Endothelial cell of umbilical vein (primary cell): ENCODE results near the gene FOXD2. TPM values are rescaled to one million over a fixed set of nuclear protein-coding genes. Genes with fewer than 3 reads are reported as not detected.

Experiments
- BruUV-seq: library from RNA; stranded (reverse); fragments of 400-500 nt; replicated peaks from 2 replicates; lab custom pipeline; 2021; lab: Mats Ljungman, UMichigan
- CTCF ChIA-PET: fragments of 300-600, 350-600 bp; sonication (Branson Sonifier 250); formaldehyde crosslinking; loops from one replicate; lab custom pipeline; 2021; ENCODE audit warnings: antibody characterized with exemption, inconsistent platforms; lab: Charles Lee
- POLR2A ChIA-PET: fragments of 300-600, 350-600 bp; sonication (Branson Sonifier 250); formaldehyde crosslinking; loops from one replicate; lab custom pipeline; 2021; ENCODE audit warnings: antibody characterized with exemption, inconsistent platforms; lab: Charles Lee
- DNase-seq: peaks from one replicate; pipeline ENCODE4 v3.0.0-alpha.2; 2011; ENCODE audit warnings: low read depth, low spot score
- FAIRE-seq: peaks from 2 replicates; lab custom pipeline; 2011; peaks lifted over from hg19 to GRCh38; lab: Jason Lieb, UNC
- H2AFZ ChIP-seq: 2 replicates; pipeline ENCODE4 v1.6.0; 2012; ENCODE audit warnings: low read depth, low read length, control low read depth, inconsistent platforms
- H3K27ac ChIP-seq: 2 replicates; pipeline ENCODE4 v1.5.1; 2011; ENCODE audit warnings: low read depth, mild to moderate bottlenecking, control low read depth, low read length, moderate library complexity; ENCODE audit not compliant: insufficient read depth
- H3K27me3 ChIP-seq, 2 experiments: 2 replicates each; pipeline versions ENCODE4 v1.6.0 to v1.6.1; 2011; ENCODE audit warnings: low read length in 2 of 2, mixed read lengths in 1 of 2; ENCODE audit not compliant: control insufficient read depth in 2 of 2, insufficient read depth in 2 of 2
- H3K36me3 ChIP-seq, 2 experiments: 2 replicates in 1 of 2; 3 replicates in 1 of 2; pipeline ENCODE4 v1.5.1; 2011; ENCODE audit warnings: low read length in 2 of 2, mild to moderate bottlenecking in 1 of 2, moderate library complexity in 1 of 2; ENCODE audit not compliant: control insufficient read depth in 2 of 2, insufficient read depth in 2 of 2; ENCODE audit errors: extremely low read depth in 1 of 2
- H3K4me1 ChIP-seq: 3 replicates; pipeline ENCODE4 v1.5.1; 2011; ENCODE audit warnings: mild to moderate bottlenecking, low read length; ENCODE audit not compliant: control insufficient read depth, insufficient read depth; ENCODE audit errors: extremely low read depth
- H3K4me2 ChIP-seq: 2 replicates; pipeline ENCODE4 v1.6.1; 2011; ENCODE audit warnings: low read length, control low read depth, mixed read lengths; ENCODE audit not compliant: insufficient read depth
- H3K4me3 ChIP-seq, 3 experiments: fragments of 200-600 bp in 1 of 3; sonication (generic), shearing (Covaris generic) in 1 of 3; replicated peaks in 1 of 3; 2 replicates each; pipeline ENCODE4 v1.5.1; 2011 to 2016; ENCODE audit warnings: control low read depth in 3 of 3, low read length in 3 of 3, mild to moderate bottlenecking in 2 of 3, inconsistent platforms in 1 of 3, low read depth in 1 of 3, moderate library complexity in 1 of 3; ENCODE audit not compliant: insufficient read depth in 1 of 3
- H3K79me2 ChIP-seq: 2 replicates; pipeline ENCODE4 v1.6.0; 2012; ENCODE audit warnings: low read length, inconsistent platforms; ENCODE audit not compliant: control insufficient read depth, insufficient read depth
- H3K9ac ChIP-seq: replicated peaks from 2 replicates; pipeline ENCODE3; 2011; ENCODE audit warnings: low read length, control low read depth; ENCODE audit not compliant: insufficient read depth; ENCODE audit errors: extremely low read depth
- H3K9me1 ChIP-seq: replicated peaks from 3 replicates; pipeline ENCODE4 v1.6.0; 2011; ENCODE audit warnings: mild to moderate bottlenecking, low read length; ENCODE audit not compliant: control insufficient read depth, insufficient read depth; ENCODE audit errors: extremely low read depth
- H3K9me3 ChIP-seq: replicated peaks from 2 replicates; pipeline ENCODE4 v1.5.1; 2012; ENCODE audit warnings: low read length, inconsistent platforms; ENCODE audit not compliant: control insufficient read depth, insufficient read depth
- H4K20me1 ChIP-seq: replicated peaks from 2 replicates; pipeline ENCODE3; 2011; ENCODE audit warnings: mild to moderate bottlenecking, low read length; ENCODE audit not compliant: control insufficient read depth, insufficient read depth; ENCODE audit errors: extremely low read depth
- CTCF ChIP-seq, 2 donors: IDR thresholded peaks; 1 replicate in 1 of 2; 2 replicates in 1 of 2; pipeline ENCODE4 v1.5.1; 2011; ENCODE audit warnings: low read length in 2 of 2, mild to moderate bottlenecking in 2 of 2, moderate library complexity in 2 of 2, control low read depth in 1 of 2, inconsistent platforms in 1 of 2, low read depth in 1 of 2; ENCODE audit not compliant: insufficient read depth in 1 of 2; ENCODE audit errors: extremely low read depth in 1 of 2
- EZH2 ChIP-seq: IDR thresholded peaks from 2 replicates; pipeline ENCODE4 v1.6.1; 2012; ENCODE audit warnings: borderline replicate concordance, low read depth, mild to moderate bottlenecking, moderate library complexity, low read length, inconsistent platforms; ENCODE audit not compliant: severe bottlenecking
- FOS ChIP-seq: IDR thresholded peaks from 2 replicates; pipeline ENCODE4 v1.6.1; 2011; ENCODE audit warnings: mild to moderate bottlenecking, low read length, moderate library complexity, borderline replicate concordance; ENCODE audit not compliant: insufficient read depth
- GATA2 ChIP-seq: IDR thresholded peaks from 2 replicates; pipeline ENCODE4 v1.7.0; 2011; ENCODE audit warnings: low read depth, mild to moderate bottlenecking, moderate library complexity, mixed read lengths, low read length; ENCODE audit not compliant: insufficient read length, insufficient read depth
- JUN ChIP-seq: IDR thresholded peaks from 2 replicates; pipeline ENCODE4 v1.6.1; 2011; ENCODE audit warnings: borderline replicate concordance, low read depth; ENCODE audit not compliant: insufficient read length, insufficient read depth
- MAX ChIP-seq: IDR thresholded peaks from 2 replicates; pipeline ENCODE4 v1.6.1; 2011; ENCODE audit not compliant: insufficient read depth, insufficient read length
- MYC ChIP-seq: IDR thresholded peaks from one replicate; pipeline ENCODE4 v1.6.1; 2011; ENCODE audit warnings: mild to moderate bottlenecking, low read depth, low read length
- POLR2A ChIP-seq: IDR thresholded peaks from 2 replicates; pipeline ENCODE4 v1.6.1; 2012; ENCODE audit warnings: low read depth, mild to moderate bottlenecking, control low read depth, low read length
- POLR2AphosphoS5 ChIP-seq: IDR thresholded peaks from 2 replicates; pipeline ENCODE4 v1.6.1; 2012; ENCODE audit warnings: low read depth, mild to moderate bottlenecking, control low read depth, low read length, moderate library complexity; ENCODE audit not compliant: insufficient read depth
- dilution Hi-C: fragments of 300-500 bp; cut with MboI; formaldehyde crosslinking; loops from one replicate; pipeline ENCODE4 v1.15.0; 2019; ENCODE audit warnings: low sequenced_read_pairs; ENCODE audit not compliant: extremely low pct_ligation_motif_present
- intact Hi-C: fragments of 100-400 bp; cut with micrococcal nuclease; formaldehyde crosslinking; loops from one replicate; pipeline ENCODE4 v1.10.0; 2022
- polyA plus RNA-seq, 4 experiments: library from polyadenylated mRNA; depleted of rRNA in 3 of 4; stranded (reverse) in 3 of 4; unstranded in 1 of 4; fragments of >200 nt; gene quantifications; 2 replicates each; pipeline versions ENCODE4 v1.2.1 to v1.2.3, GENCODE V29; 2011 to 2012; ENCODE audit warnings: missing spikeins in 1 of 4
- total RNA-seq: library from RNA; stranded (reverse); gene quantifications from 2 replicates; pipeline ENCODE4 v1.2.3, GENCODE V29; 2021

The FOXD2 gene
- total and polyA plus RNA-seq, 2 donors (not counting 3 experiments of a cell fraction or from before 2014, with no cell fraction given), result 0.01 to 0.09 TPM

GRCh38 chr1:47436304-47436978 lies 1.4 kb upstream of the FOXD2 start:
- BruUV-seq, result TSS peak; percentile 29
- POLR2A ChIA-PET, result interaction anchor here (1.0 kb wide), 1 partner anchor 290 kb away, joined by 3 read pairs; no protein-coding TSS in a partner anchor

More at GRCh38 chr1:47436304-47436978, 1.4 kb upstream of the FOXD2 start:
- CTCF ChIA-PET, result interaction anchor here (0.5 to 12.3 kb wide), 29 partner anchors 13 to 559 kb away, joined by 3 to 691 read pairs (median 5); no protein-coding TSS in a partner anchor
- H3K9me3 ChIP-seq, result no peaks in the 10 kb centered on the region
- peak overlapping the region; percentile 49 for H3K9ac ChIP-seq
- H3K79me2 ChIP-seq, result no peaks in the 10 kb centered on the region
- intact Hi-C loops (loop anchor here (1.0 to 2.0 kb wide), 5 partner anchors 96 to 290 kb away; partner anchors contain the start of gene STIL), dilution Hi-C loops (no loop called here)
- peaks cover 24% of the 10 kb centered on the region for H3K4me1 ChIP-seq
- FAIRE-seq (peak; percentile 88), DNase-seq (peak; percentile 77)
- H2AFZ ChIP-seq, result peak overlapping the region; percentile 97
- H3K9me1 ChIP-seq, result no peaks in the 10 kb centered on the region
- peak overlapping the region; percentile 67 for H3K4me2 ChIP-seq
- H3K36me3 ChIP-seq, result no peaks in the 10 kb centered on the region
- H4K20me1 ChIP-seq, result no peaks in the 10 kb centered on the region
- H3K27me3 ChIP-seq, result peaks cover 31 to 49% of the 10 kb centered on the region in 2 experiments
- H3K4me3 ChIP-seq, result peak overlapping the region; percentile 55 to 71 (median 57)
- H3K27ac ChIP-seq, result no peak overlapping the region
- peak; percentile 4 for TF ChIP-seq POLR2A
- TF ChIP-seq CTCF (IDR thresholded peaks at IDR 0.05; ENCODE audit: extremely low read depth in 1 of 2, insufficient read depth in 1 of 2, low read depth in 1 of 2, low read length in 2 of 2), result peak; percentile 98 to 100
- TF ChIP-seq EZH2, result peak; percentile 13
- TF ChIP-seq MAX, result no peak
- no peak for TF ChIP-seq MYC
- no peak for TF ChIP-seq POLR2AphosphoS5
- no peak for TF ChIP-seq FOS
- no peak for TF ChIP-seq GATA2
- no peak for TF ChIP-seq JUN
